IMR-90 (cell line): ENCODE data around the gene METTL23. TPM values are rescaled to one million over a fixed set of nuclear protein-coding genes. Genes with fewer than 3 reads are reported as not detected.

Experiments used
- ATAC-seq: fragments of 200-7000 bp; cut with Tn5 transposase; 2 replicates; pipeline ENCODE4 v1.9.1; 2020; ENCODE audit warnings: low read depth, mild to moderate bottlenecking, moderate library complexity
- BruUV-seq: library from RNA; stranded (reverse); fragments of 400-500 nt; replicated peaks from 2 replicates; lab custom pipeline; 2021; lab: Mats Ljungman, UMichigan
- CTCF ChIA-PET: fragments of 300-600 bp; formaldehyde crosslinking; extraction: SDS; loops from one replicate; lab custom pipeline; 2021; ENCODE audit warnings: antibody characterized with exemption; lab: Yijun Ruan, JAX
- POLR2A ChIA-PET: fragments of 300-600 bp; sonication (Branson Sonifier 250); formaldehyde crosslinking; loops from one replicate; lab custom pipeline; 2022; ENCODE audit warnings: antibody characterized with exemption; ENCODE audit not compliant: unreplicated experiment; lab: Charles Lee
- DNase-seq: peaks from one replicate; pipeline ENCODE4 v3.0.0; 2013
- H2AFZ ChIP-seq: replicated peaks from 2 replicates; pipeline ENCODE3; 2013; ENCODE audit warnings: low read length, mild to moderate bottlenecking; ENCODE audit not compliant: poor library complexity
- H2AK5ac ChIP-seq: 2 replicates; pipeline ENCODE4 v1.6.1; 2013; ENCODE audit warnings: low read depth, low read length, inconsistent platforms
- H2AK9ac ChIP-seq: replicated peaks from 2 replicates; pipeline ENCODE3; 2013; ENCODE audit warnings: mild to moderate bottlenecking, low read depth, low read length, moderate library complexity; ENCODE audit not compliant: poor library complexity
- H2BK120ac ChIP-seq: 2 replicates; pipeline ENCODE4 v1.6.1; 2013; ENCODE audit warnings: low read depth, low read length, inconsistent platforms
- H2BK15ac ChIP-seq: 3 replicates; pipeline ENCODE4 v1.6.1; 2013; ENCODE audit warnings: low read depth, low read length, inconsistent platforms
- H2BK20ac ChIP-seq: 2 replicates; pipeline ENCODE4 v1.6.1; 2013; ENCODE audit warnings: low read depth, mild to moderate bottlenecking, inconsistent platforms, low read length, moderate library complexity
- H2BK5ac ChIP-seq: 2 replicates; pipeline ENCODE4 v1.6.1; 2013; ENCODE audit warnings: mild to moderate bottlenecking, low read depth, low read length, inconsistent platforms; ENCODE audit not compliant: poor library complexity, severe bottlenecking
- H3K14ac ChIP-seq: replicated peaks from 2 replicates; pipeline ENCODE4 v1.6.1; 2013; ENCODE audit warnings: low read depth, low read length, inconsistent platforms
- H3K18ac ChIP-seq: 2 replicates; pipeline ENCODE4 v1.6.1; 2013; ENCODE audit warnings: low read depth, low read length, control low read depth
- H3K23ac ChIP-seq: 2 replicates; pipeline ENCODE4 v1.6.1; 2013; ENCODE audit warnings: low read depth, low read length, inconsistent platforms
- H3K27ac ChIP-seq: 2 replicates; pipeline ENCODE4 v1.5.1; 2013; ENCODE audit warnings: mild to moderate bottlenecking, control low read depth, low read length; ENCODE audit not compliant: insufficient read depth
- H3K27me3 ChIP-seq: 2 replicates; pipeline ENCODE4 v1.6.1; 2013; ENCODE audit warnings: low read length; ENCODE audit not compliant: control insufficient read depth, insufficient read depth
- H3K36me3 ChIP-seq: 2 replicates; pipeline ENCODE4 v1.6.1; 2013; ENCODE audit warnings: low read length, mixed read lengths; ENCODE audit not compliant: control insufficient read depth, insufficient read depth
- H3K4ac ChIP-seq: 2 replicates; pipeline ENCODE4 v1.6.1; 2013; ENCODE audit warnings: low read depth, low read length, inconsistent platforms
- H3K4me1 ChIP-seq: 2 replicates; pipeline ENCODE4 v1.6.1; 2013; ENCODE audit warnings: low read length, mixed read lengths; ENCODE audit not compliant: control insufficient read depth, insufficient read depth
- H3K4me2 ChIP-seq: 2 replicates; pipeline ENCODE4 v1.6.1; 2013; ENCODE audit warnings: low read depth, mild to moderate bottlenecking, control low read depth, low read length, moderate library complexity
- H3K4me3 ChIP-seq: 2 replicates; pipeline ENCODE4 v1.5.1; 2013; ENCODE audit warnings: low read depth, mild to moderate bottlenecking, control low read depth, low read length, moderate library complexity; ENCODE audit not compliant: insufficient read depth
- H3K56ac ChIP-seq: 2 replicates; pipeline ENCODE4 v1.6.1; 2013; ENCODE audit warnings: low read length, inconsistent platforms; ENCODE audit not compliant: insufficient read depth; ENCODE audit errors: extremely low read depth
- H3K79me1 ChIP-seq, 2 experiments: 2 replicates each; pipeline ENCODE4 v1.6.1; 2013; ENCODE audit warnings: low read length in 2 of 2, inconsistent platforms in 1 of 2, low read depth in 1 of 2
- H3K9ac ChIP-seq: 2 replicates; pipeline ENCODE4 v1.6.1; 2013; ENCODE audit warnings: low read depth, low read length, control low read depth
- H3K9me1 ChIP-seq: 2 replicates; pipeline ENCODE4 v1.6.1; 2013; ENCODE audit warnings: low read length, inconsistent platforms; ENCODE audit not compliant: insufficient read depth
- H3K9me3 ChIP-seq: 2 replicates; pipeline ENCODE4 v1.6.1; 2013; ENCODE audit warnings: low read length; ENCODE audit not compliant: control insufficient read depth, insufficient read depth
- H4K20me1 ChIP-seq: 2 replicates; pipeline ENCODE4 v1.6.1; 2013; ENCODE audit warnings: low read length, inconsistent platforms; ENCODE audit not compliant: insufficient read depth
- H4K5ac ChIP-seq: 2 replicates; pipeline ENCODE4 v1.6.1; 2013; ENCODE audit warnings: mild to moderate bottlenecking, low read depth, low read length, control low read depth
- H4K8ac ChIP-seq, 2 experiments: 2 replicates each; pipeline ENCODE4 v1.6.1; 2013; ENCODE audit warnings: low read depth in 2 of 2, low read length in 2 of 2, control low read depth in 1 of 2, inconsistent platforms in 1 of 2
- H4K91ac ChIP-seq: 2 replicates; pipeline ENCODE4 v1.6.1; 2013; ENCODE audit warnings: low read depth, low read length, inconsistent platforms; ENCODE audit not compliant: insufficient read depth
- ELK1 ChIP-seq: fragments of 150-350 bp; IDR thresholded peaks from 2 replicates; pipeline ENCODE4 v1.6.1; 2016; ENCODE audit warnings: low read depth, mild to moderate bottlenecking, low read length, moderate library complexity, borderline replicate concordance
- FOS ChIP-seq: fragments of 150-350 bp; IDR thresholded peaks from 2 replicates; pipeline ENCODE4 v1.6.1; 2016; ENCODE audit warnings: low read depth, low read length
- MAFK ChIP-seq: IDR thresholded peaks from 2 replicates; pipeline ENCODE4 v1.6.1; 2012; ENCODE audit warnings: low read depth, low read length, improper control_type of control experiment
- MXI1 ChIP-seq: IDR thresholded peaks from 2 replicates; pipeline ENCODE4 v1.6.1; 2012; ENCODE audit warnings: low read depth, mild to moderate bottlenecking, low read length, moderate library complexity, borderline replicate concordance
- NFE2L2 ChIP-seq: fragments of 150-350 bp; IDR thresholded peaks from 2 replicates; pipeline ENCODE4 v1.6.1; 2016; ENCODE audit warnings: low read depth, mild to moderate bottlenecking, low read length
- RAD21 ChIP-seq: IDR thresholded peaks from 2 replicates; pipeline ENCODE4 v1.6.1; 2012; ENCODE audit warnings: low read length, improper control_type of control experiment
- WGBS, 2 experiments: methylation state at CpG; one replicate each; pipeline versions ENCODE4 v1.1.5 to v1.1.7; 2013; ENCODE audit warnings: missing lambda C conversion rate in 2 of 2; ENCODE audit not compliant: insufficient read length in 1 of 2; ENCODE audit errors: extremely low coverage in 2 of 2; 5-methylcytosine and 5-hydroxymethylcytosine counted together
- dilution Hi-C: fragments of 300-500 bp; cut with HindIII; formaldehyde crosslinking; loops from one replicate; pipeline ENCODE4 v1.14.3; 2018; ENCODE audit warnings: low sequenced_read_pairs; ENCODE audit not compliant: unreplicated experiment
- in situ Hi-C: fragments of 300-500 bp; cut with MboI; formaldehyde crosslinking; loops from 3 replicates; pipeline ENCODE4 v1.14.3; 2019; ENCODE audit warnings: low sequenced_read_pairs, inconsistent platforms, mixed read lengths
- intact Hi-C: fragments of 100-400 bp; cut with micrococcal nuclease; formaldehyde crosslinking; loops from 2 replicates; pipeline ENCODE4 v1.10.0; 2022
- polyA plus RNA-seq, 3 experiments: library from polyadenylated mRNA; depleted of rRNA; stranded (reverse); fragments of >200 nt; gene quantifications; 2 replicates each; pipeline ENCODE4 v1.2.3, GENCODE V29; 2012; ENCODE audit warnings: low replicate concordance in 1 of 3
- total RNA-seq: library from RNA; depleted of rRNA; stranded (reverse); fragments of >200 nt; gene quantifications from 2 replicates; pipeline ENCODE4 v1.2.3, GENCODE V29; 2012

The METTL23 gene
- total and polyA plus RNA-seq, 2 of the 4 experiments (the other 2 are of a cell fraction) = 18.8 to 32.1 TPM

- TF ChIP-seq FOS = no peak
Observed at GRCh38 chr17:76691379-76692191, 35.1 kb upstream of the METTL23 start (continued).

GRCh38 chr17:76695059-76695831, 31.4 kb upstream of the METTL23 start:
- Histone ChIP-seq H2BK20ac (no peak overlapping the region), H3K79me1 (peaks cover 36 to 91% of the 10 kb centered on the region in 2 experiments), H3K18ac (no peak overlapping the region), H2BK5ac (peak overlapping the region; percentile 48), H3K9me3 (no peaks in the 10 kb centered on the region), H3K14ac (no peak overlapping the region), H3K4me3 (no peak overlapping the region), H3K4me2 (peak overlapping the region; percentile 13; the same call in 1 of the 2 replicates), H3K27me3 (no peaks in the 10 kb centered on the region), H3K56ac (no peak overlapping the region), H3K4me1 (peaks cover 36% of the 10 kb centered on the region), H4K91ac (no peak overlapping the region), H4K5ac (peak overlapping the region; percentile 20; the same call in 1 of the 2 replicates), H3K4ac (0 out of 2 replicates have a peak overlapping the region, but pooled peaks have one; percentile 0), H4K8ac (no peak overlapping the region), H3K9ac (no peak overlapping the region), H2AFZ (no peak overlapping the region), H2BK120ac (no peak overlapping the region), H2AK5ac (peak overlapping the region; percentile 4; the same call in 1 of the 2 replicates), H2BK15ac (no peak overlapping the region), H3K23ac (no peak overlapping the region; the same call in 1 of the 2 replicates), H3K9me1 (peaks cover 58% of the 10 kb centered on the region), H4K20me1 (peaks cover 80% of the 10 kb centered on the region), H2AK9ac (peak overlapping the region; percentile 47), H3K27ac (no peak overlapping the region), H3K36me3 (peaks cover 13% of the 10 kb centered on the region)
- intact Hi-C loops = no loop called here
- ChIA-PET POLR2A (no interaction called here), CTCF (no interaction called here)
- ATAC-seq = no peak
- TF ChIP-seq NFE2L2 (no peak), ELK1 (no peak), MXI1 (no peak), MAFK (peak; percentile 3; the same call in 1 of the 2 replicates), FOS (no peak), RAD21 (no peak)
- 92% methylated on average over 5 of the region's 16 CpGs; no CpG with 5 or more reads in 1 of the 2 experiments for WGBS, 2 experiments
- no TSS peak for BruUV-seq
- no peak for DNase-seq
- in situ Hi-C loops = no loop called here
- dilution Hi-C loops = no loop called here
